NB4 (cell line): ENCODE results near the gene C10orf95.

Source experiments
- DNase-seq: peaks from one replicate; pipeline ENCODE4 v3.0.0; 2010; ENCODE audit warnings: low read depth
- H3K4me3 ChIP-seq: one replicate; pipeline ENCODE4 v1.5.1; 2011; ENCODE audit warnings: mild to moderate bottlenecking, low read depth, low read length, moderate library complexity
- CTCF ChIP-seq: IDR thresholded peaks from one replicate; pipeline ENCODE4 v1.5.1; 2012; ENCODE audit warnings: low read depth, low read length
- MAX ChIP-seq: IDR thresholded peaks from 2 replicates; pipeline ENCODE4 v1.6.1; 2011; ENCODE audit warnings: low read depth, low read length
- MYC ChIP-seq: IDR thresholded peaks from 2 replicates; pipeline ENCODE4 v1.6.1; 2011; ENCODE audit warnings: low read depth, low read length
- POLR2A ChIP-seq: IDR thresholded peaks from 2 replicates; pipeline ENCODE4 v1.6.1; 2011; ENCODE audit warnings: mild to moderate bottlenecking; ENCODE audit not compliant: insufficient read length; ENCODE audit errors: extremely low read depth

C10orf95 gene

GRCh38 chr10:102408131-102408727 is 43.1 kb downstream of the C10orf95 start:
- no peak overlapping the region for H3K4me3 ChIP-seq
- no peak for DNase-seq
- TF ChIP-seq MYC (no peak), MAX (no peak), CTCF (no peak), POLR2A (no peak)

GRCh38 chr10:102407425-102408130 is 43.8 kb downstream of the C10orf95 start:
- no peak for DNase-seq
- H3K4me3 ChIP-seq, result no peak overlapping the region

GRCh38 chr10:102406815-102407214 is 44.5 kb downstream of the C10orf95 start:
- H3K4me3 ChIP-seq, result no peak overlapping the region
- TF ChIP-seq MAX (no peak), MYC (no peak), CTCF (no peak), POLR2A (no peak)
- DNase-seq, result no peak

More at GRCh38 chr10:102407425-102408130, 43.8 kb downstream of the C10orf95 start:
- TF ChIP-seq MYC (no peak), MAX (no peak), CTCF (no peak), POLR2A (no peak)

- TF ChIP-seq CTCF (no peak), MAX (no peak), POLR2A (no peak), MYC (no peak)
- DNase-seq, result no peak
- no peak overlapping the region for H3K4me3 ChIP-seq
These were observed 45.7 kb downstream of the C10orf95 start for GRCh38 chr10:102405632-102406031.

- DNase-seq, result no peak
- no peak overlapping the region for H3K4me3 ChIP-seq
- no peak for TF ChIP-seq MAX
- TF ChIP-seq POLR2A, result no peak
- no peak for TF ChIP-seq MYC
- no peak for TF ChIP-seq CTCF
These were observed 46.2 kb downstream of the C10orf95 start for GRCh38 chr10:102405108-102405571.
